ENCODE measurements around the gene MAP2K6.
"Not testable (repeated sequence)": the region's sequence is repeated elsewhere in the genome, so short reads cannot be mapped to it uniquely, and the experiment has no call there.

Gene MAP2K6

GRCh38 chr17:69451416-69452394 lies 37.2 kb downstream of the MAP2K6 start:
- no peak for DNase-seq
- intact Hi-C loops (cut with DNase I): no loop called here

GRCh38 chr17:69452664-69453260 lies 38.3 kb downstream of the MAP2K6 start:
- no peak for DNase-seq
- intact Hi-C loops (cut with DNase I): no loop called here

GRCh38 chr17:69454051-69454450 lies 39.6 kb downstream of the MAP2K6 start:
- intact Hi-C loops (cut with DNase I): no loop called here
- no peak for DNase-seq

DNA sequence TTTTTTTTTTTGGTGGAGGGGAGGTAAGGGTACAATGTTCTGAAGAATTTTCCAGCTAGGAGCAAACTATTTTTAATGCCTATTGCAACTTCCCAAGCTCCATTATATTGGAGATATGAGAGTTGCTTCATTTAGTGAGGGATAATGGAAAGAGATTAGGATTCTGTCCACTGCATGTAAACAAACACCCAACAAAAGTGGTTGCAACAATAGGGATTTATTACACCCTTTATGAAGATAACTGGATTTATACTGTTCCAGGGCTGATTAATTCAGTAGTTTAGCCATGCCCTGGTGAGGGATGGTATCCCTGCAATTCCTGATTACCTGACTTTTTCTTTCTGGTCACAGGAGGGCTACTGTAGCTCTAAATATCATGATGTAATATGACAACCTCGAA lies 40.5 kb downstream of the MAP2K6 start:
- intact Hi-C loops (cut with DNase I): no loop called here
- no peak for DNase-seq

DNA sequence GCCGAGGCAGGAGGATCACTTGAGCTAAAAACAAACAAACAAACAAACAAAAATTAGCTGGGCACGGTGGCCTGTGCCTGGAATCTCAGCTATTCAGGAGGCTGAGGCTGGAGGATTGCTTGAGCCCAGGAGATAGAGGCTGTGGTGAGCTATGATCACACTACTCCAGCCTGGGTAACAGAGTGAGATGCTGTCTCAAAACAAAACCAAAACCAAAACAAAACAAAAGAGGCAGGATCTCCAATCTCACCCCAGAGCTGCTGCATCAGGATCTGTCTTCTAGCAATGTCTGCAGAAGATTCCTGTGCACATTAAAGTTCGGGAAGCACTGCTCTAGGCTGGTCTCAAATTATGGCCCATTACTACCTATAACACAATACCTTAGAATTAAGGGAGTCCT lies 43.1 kb downstream of the MAP2K6 start:
- DNase-seq: no peak
- intact Hi-C loops (cut with DNase I): no loop called here

- intact Hi-C loops (cut with DNase I): no loop called here
- no peak for DNase-seq
These were observed 46.7 kb downstream of the MAP2K6 start for GRCh38 chr17:69460963-69461922.

GRCh38 chr17:69461951-69462369 lies 47.5 kb downstream of the MAP2K6 start:
- intact Hi-C loops (cut with DNase I): no loop called here

DNA sequence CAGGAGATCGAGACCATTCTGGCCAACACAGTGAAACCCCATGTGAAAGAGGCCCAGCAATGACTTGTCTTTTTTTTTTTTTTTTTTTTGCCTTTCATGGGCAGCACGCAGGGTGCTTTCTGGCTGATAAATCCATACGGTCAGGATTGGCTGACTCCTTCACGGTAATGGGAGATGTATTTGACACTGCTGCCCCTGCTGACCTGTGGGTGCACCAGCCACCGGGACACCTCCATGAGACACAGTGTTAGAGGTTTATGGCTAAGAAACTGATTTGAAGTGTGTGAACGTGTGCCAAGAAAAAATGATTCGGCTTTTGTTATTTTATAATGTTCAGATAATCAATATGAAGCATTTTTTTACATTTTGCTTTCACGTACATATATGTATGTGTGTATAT lies 48.4 kb downstream of the MAP2K6 start:
- intact Hi-C loops (cut with DNase I): no loop called here
- no peak for DNase-seq

More at GRCh38 chr17:69461951-69462369, 47.5 kb downstream of the MAP2K6 start:
- no peak for DNase-seq

GRCh38 chr17:69466451-69466850 lies 52.0 kb downstream of the MAP2K6 start:
- intact Hi-C loops (cut with DNase I): no loop called here
- no peak for DNase-seq

DNA sequence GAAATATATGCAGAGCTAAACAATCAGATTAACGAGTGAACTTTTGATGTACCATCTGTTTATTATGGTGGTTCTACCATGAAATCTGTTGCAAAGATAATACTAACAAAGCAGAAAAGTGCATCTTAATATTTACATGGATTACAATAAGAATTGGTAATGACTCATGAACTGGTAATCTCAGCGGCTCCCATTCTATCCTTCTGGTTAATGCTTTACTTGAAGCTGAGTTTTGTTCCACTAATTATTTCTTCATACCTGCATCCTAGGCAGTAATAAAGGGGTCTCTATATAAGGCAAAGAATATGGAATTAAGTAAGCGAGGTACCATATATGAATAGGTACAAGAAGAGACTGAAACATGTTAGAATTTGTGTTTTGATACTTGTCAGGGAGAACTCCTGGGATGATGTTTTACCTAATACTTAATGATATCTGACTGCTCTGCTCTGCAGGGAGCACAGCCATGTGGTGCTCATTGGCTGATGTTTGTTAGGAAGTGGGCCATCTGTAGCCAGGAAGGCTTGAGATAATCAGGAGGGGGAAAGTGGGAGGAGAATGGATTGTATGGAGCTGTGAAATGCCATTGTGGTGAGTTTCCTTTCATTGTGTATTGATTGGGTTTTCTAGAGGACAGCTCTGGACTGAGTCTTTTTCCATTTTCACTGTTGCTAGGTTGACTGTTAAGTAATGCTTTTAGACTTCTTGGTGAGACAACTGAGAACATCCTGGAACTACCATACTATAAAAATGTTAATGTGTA lies 52.6 kb downstream of the MAP2K6 start:
- DNase-seq: no peak
- intact Hi-C loops (cut with DNase I): no loop called here

- intact Hi-C loops (cut with DNase I): no loop called here
- no peak for DNase-seq
These were observed 53.7 kb downstream of the MAP2K6 start for GRCh38 chr17:69468207-69468606.

DNA sequence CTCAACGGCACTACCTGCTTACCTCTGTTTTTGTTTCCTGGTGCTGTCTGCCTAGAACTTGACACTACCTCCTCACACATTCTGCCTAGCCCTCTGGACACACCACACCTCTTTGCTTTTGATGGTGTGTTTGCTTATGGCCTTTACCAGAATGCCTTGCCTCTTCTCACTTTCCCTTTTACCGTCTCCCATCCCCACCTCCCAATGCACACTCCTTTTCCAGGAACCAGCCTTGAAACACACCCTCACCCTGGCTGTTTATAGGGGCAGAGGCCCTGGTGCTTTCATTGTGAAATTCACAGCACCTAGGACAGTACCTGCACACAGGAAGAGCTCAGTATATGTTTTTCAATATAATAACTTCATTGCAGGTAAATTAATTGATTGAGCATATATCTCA lies 56.2 kb downstream of the MAP2K6 start:
- no peak for DNase-seq
- intact Hi-C loops (cut with DNase I): no loop called here

DNA sequence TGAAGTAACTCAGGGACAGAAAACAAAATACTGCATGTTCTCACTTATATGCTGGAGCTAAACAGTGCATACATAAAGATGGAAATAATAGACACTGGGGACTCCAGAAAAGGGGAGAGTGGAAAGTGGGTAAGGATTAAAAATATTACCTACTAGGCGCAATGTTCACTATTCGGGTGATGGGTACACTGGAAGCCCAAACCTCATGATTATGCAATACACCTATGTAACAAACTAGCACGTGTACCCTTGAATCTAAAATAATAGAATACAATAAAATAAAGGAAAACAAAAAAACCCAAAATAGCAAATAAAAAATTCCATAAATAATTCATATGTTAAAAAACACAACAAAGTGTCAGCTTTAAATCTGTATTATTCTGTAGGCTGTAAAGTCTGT lies 56.9 kb downstream of the MAP2K6 start:
- no peak for DNase-seq
- intact Hi-C loops (cut with DNase I): no loop called here

DNA sequence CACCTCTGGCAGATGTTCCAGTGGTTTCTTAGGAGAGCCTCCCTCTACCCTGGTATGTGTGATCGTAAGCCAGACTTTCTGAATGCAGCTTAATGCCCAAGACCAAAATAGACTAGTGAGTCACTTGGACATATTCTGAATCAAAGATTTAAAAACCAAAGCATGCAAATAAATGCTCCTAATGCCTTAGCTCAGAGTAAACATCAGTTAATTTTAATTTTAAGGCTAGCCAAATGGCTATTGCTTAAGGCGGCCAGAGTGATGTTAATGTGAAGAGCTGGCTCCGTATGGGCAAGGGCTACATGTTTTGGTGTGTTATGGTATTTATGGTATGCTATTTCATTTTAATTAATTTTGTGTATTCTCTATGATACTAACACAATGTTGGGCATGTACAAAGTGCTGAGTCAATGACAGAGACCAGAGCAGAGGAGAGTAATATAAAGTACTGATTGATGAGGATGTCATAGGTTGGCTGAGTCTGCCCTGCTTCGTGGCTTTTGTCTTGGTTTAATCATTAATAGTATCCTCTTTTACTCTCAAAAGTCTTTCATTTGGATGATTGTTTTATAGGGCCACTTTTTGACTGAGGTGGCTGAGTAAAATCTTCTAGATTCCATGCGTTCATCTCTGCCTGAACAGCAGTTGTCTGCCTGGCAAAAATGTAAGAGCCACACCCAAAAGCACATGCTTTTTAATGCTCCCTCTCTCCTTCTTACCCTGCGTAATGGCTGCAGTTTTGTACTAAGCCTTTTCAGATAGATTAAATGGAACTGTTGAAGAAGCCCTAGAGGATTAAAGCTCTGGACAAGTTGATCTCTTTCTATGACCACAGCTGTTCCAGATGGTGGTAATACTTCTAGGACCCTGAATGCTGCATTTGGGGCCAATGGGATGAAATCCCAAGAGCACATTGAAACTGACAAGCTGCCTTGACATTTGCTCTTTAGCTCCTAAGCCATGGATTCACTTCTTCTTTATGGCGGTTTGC lies 59.6 kb downstream of the MAP2K6 start:
- DNase-seq: no peak
- intact Hi-C loops (cut with DNase I): no loop called here

DNA sequence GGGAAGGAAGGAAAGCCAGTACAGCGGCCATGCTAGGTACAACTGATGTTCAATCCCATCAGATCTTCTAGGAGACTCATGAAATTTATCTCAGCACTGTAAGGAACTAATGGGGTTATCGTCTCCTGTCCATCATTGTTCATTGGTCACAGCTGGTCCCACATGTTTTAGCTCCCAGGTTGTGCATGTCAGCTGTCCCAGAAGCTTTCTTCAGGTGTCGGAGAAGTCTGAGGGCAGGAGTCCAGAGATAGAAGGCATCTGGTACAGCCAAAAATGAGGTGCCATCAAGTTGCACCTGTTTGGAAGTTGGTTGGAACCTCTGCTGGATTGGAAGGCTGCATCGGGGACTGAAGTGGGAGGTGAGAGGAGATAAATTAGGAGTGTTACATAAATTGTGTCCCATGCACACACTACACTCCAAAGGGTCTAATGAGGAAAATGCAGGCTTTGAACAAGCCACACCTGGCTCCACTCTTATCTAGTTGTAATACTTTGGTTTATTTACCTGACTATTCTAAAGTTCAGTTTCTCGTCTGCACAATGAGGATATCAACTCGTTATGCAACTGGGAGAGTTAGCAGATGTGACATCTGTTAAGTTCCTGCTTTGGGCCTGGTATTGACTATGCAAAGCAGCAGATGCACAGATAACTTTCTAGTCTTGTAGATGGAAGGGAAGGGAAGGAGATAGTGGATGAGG lies 62.9 kb downstream of the MAP2K6 start:
- no peak for DNase-seq
- intact Hi-C loops (cut with DNase I): no loop called here

DNA sequence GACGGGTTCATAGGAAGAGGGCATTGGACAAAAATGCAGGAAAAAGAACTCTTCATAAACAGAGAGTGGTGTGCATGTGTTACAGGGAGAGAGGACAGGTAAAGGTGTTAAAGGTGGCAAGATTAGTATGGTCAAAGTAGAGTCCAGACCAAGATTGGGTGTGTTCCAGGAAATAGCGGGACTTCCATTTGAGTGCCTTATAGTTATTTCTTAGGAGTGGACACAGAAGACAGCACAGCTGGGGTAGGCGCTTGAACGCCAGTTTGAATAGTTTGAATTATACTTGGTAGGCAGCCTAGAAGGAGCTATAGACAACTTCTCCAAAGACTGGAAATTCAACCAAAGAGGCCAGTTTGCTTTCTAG lies 63.4 kb downstream of the MAP2K6 start:
- intact Hi-C loops (cut with DNase I): no loop called here
- no peak for DNase-seq

- intact Hi-C loops (cut with DNase I): no loop called here
- no peak for DNase-seq
These were observed 64.4 kb downstream of the MAP2K6 start for GRCh38 chr17:69478916-69479315.

DNA sequence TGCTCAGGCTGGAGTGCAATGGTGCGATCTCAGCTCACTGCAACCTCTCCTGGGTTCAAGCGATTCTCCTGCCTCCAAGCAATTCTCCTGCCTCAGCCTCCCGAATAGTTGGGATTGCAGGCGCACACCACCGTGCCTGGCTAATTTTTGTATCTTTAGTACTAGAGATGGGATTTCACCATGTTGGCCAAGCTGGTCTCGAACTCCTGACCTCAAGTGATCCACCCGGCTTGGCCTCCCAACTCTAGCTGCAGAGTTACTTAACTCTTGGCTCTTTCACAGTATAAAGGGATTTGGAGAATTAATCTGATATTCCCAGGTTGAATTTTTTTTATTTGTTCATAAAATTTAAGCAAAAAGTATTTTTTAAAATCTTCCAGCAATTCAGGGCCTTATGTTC lies 65.3 kb downstream of the MAP2K6 start:
- DNase-seq; intact Hi-C loops (cut with DNase I): not testable (repeated sequence)
